ENCODE data around the gene MAN1B1. TPM values are rescaled to one million over a fixed set of nuclear protein-coding genes. Genes with fewer than 3 reads are reported as not detected.
"Not testable (repeated sequence)": the region's sequence is repeated elsewhere in the genome, so short reads cannot be mapped to it uniquely, and the experiment has no call there.

Gene MAN1B1
- total and polyA plus RNA-seq, 3 experiments from 2014 or later, result 31.9 to 39.3 (median 32.7) TPM

DNA sequence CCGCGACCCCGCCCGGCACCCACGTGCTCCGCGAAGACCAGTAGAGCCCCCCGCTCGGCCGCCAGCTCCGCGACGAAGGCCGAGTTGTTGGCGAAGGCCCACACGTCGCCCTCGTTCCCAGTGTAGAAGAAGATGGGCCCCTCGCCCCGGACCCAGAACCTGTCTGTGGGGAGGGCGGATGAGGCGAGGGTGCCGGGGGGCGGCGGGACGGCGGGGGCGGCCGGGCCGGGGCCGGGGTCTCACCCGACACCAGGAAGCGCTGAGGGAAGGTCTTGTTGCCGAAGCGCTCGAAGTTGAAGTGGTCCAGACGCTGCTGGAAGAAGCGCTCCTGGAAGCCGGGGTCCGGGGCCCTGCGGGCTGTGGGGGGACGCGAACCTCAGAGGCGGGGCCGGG lies 27.4 kb downstream of the MAN1B1 start:
- no peak for DNase-seq
- H3K27me3 Mint-ChIP-seq, result peaks cover 0 to 1% of the 10 kb centered on the region in 2 donors
- no peaks in the 10 kb centered on the region for H3K36me3 ChIP-seq (ENCODE audit: insufficient read depth, low read length)
- peak overlapping the region; percentile 24 to 64 (median 51) for H3K4me3 Mint-ChIP-seq
- peak overlapping the region; percentile 38 for H3K27ac ChIP-seq (ENCODE audit: low read depth, low read length)
- H3K27ac Mint-ChIP-seq, result peak overlapping the region in 1 of 8 donors; percentile 29
- H3K4me3 ChIP-seq (ENCODE audit: low read length), result peak overlapping the region; percentile 50
- H3K36me3 Mint-ChIP-seq, result peaks cover 0 to 23% (median 0%) of the 10 kb centered on the region in 3 donors
- ChIA-PET CTCF (interaction anchor here (1.5 to 1.8 kb wide), 4 partner anchors 18 to 122 kb away, joined by 4 to 12 read pairs (median 6); partner anchors contain the start of gene RNF224), POLR2A (interaction anchor here (0.7 to 1.8 kb wide), 5 partner anchors 15 to 127 kb away, joined by 3 to 10 read pairs (median 6); partner anchors contain the start of gene TUBB4B)
- no peaks in the 10 kb centered on the region for H3K27me3 ChIP-seq (ENCODE audit: insufficient read depth, low read length, poor library complexity, severe bottlenecking)
- H3K9me3 ChIP-seq (ENCODE audit: low read length), result no peaks in the 10 kb centered on the region
- no peaks in the 10 kb centered on the region for H3K9me3 Mint-ChIP-seq
- H3K4me1 Mint-ChIP-seq, result peaks cover 0 to 12% (median 3%) of the 10 kb centered on the region in 3 donors
- H3K4me1 ChIP-seq (ENCODE audit: insufficient read depth, low read length), result peaks cover 10% of the 10 kb centered on the region

DNA sequence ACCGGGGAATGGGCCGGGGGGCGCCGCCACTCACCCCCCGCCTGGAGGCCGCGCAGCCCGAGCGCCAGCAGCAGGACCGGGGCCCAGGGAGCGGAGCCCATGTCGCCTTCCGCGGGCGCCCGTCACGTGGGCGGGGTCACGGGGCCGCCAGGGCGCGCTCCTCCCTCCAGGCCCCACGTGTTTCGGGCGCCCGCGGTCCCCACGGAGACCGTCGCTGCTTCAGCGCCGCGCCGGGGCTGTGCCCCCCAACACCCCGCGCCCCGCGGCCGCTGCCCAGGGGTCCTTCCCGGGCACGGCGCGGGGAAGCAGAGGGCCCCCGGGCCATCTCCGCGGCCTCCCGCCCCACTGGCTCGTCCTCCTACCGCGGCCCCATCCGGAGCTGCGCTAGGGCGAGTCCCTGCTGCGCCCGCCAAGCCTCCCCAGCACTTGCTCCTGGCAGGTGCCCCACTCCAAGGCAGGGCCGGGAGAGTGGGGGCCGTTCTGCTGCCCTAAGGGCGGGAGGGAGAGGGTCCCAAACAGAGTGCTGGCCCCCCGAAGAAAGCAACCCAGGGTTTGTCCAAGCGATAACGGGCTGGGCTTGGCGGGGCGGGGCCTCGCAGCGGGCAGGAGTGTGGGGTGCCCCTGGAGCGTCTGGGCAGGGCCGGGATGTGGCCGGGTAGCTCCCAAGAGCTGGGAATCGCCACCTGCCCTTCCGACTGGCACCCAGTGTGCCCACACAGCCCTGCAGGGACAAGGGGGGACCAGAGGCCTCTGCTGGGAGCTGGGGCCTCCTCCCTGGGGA lies 28.0 kb downstream of the MAN1B1 start, which contains the start of gene DPP7:
Gene DPP7, minus strand, starts transcription at position 121 of the 781 bp plus-strand sequence. Its CDS starts 20 bp downstream, at position 101.
- peak; percentile 76 to 85 (median 79) for DNase-seq
- Mint-ChIP-seq H3K4me3 (peak within 1 kb of the TSS; percentile 24 to 87 (median 69)), H3K27ac (peak within 1 kb of the TSS in 3 of 8 donors; percentile 29 to 63 (median 51)), H3K9me3 (no peaks in the 10 kb centered on the region), H3K4me1 (peaks cover 0 to 12% (median 3%) of the 10 kb centered on the region in 3 donors), H3K36me3 (peaks cover 0 to 18% (median 0%) of the 10 kb centered on the region in 3 donors), H3K27me3 (peaks cover 0 to 1% of the 10 kb centered on the region in 2 donors)
- CTCF ChIA-PET, result interaction anchor here (0.6 to 1.8 kb wide), 6 partner anchors 19 to 122 kb away, joined by 3 to 6 read pairs (median 4); partner anchors contain the start of gene RNF224
- Histone ChIP-seq H3K27ac (ENCODE audit: low read depth, low read length) (peak within 1 kb of the TSS; percentile 38), H3K4me1 (ENCODE audit: insufficient read depth, low read length) (peaks cover 10% of the 10 kb centered on the region), H3K27me3 (ENCODE audit: insufficient read depth, low read length, poor library complexity, severe bottlenecking) (no peaks in the 10 kb centered on the region), H3K4me3 (ENCODE audit: low read length) (peak within 1 kb of the TSS; percentile 50), H3K9me3 (ENCODE audit: low read length) (no peaks in the 10 kb centered on the region), H3K36me3 (ENCODE audit: insufficient read depth, low read length) (no peaks in the 10 kb centered on the region)
- POLR2A ChIA-PET, result interaction anchor here (0.9 to 1.3 kb wide), 5 partner anchors 20 to 126 kb away, joined by 3 to 7 read pairs (median 4); partner anchors contain the start of genes MAN1B1 and TUBB4B

DNA sequence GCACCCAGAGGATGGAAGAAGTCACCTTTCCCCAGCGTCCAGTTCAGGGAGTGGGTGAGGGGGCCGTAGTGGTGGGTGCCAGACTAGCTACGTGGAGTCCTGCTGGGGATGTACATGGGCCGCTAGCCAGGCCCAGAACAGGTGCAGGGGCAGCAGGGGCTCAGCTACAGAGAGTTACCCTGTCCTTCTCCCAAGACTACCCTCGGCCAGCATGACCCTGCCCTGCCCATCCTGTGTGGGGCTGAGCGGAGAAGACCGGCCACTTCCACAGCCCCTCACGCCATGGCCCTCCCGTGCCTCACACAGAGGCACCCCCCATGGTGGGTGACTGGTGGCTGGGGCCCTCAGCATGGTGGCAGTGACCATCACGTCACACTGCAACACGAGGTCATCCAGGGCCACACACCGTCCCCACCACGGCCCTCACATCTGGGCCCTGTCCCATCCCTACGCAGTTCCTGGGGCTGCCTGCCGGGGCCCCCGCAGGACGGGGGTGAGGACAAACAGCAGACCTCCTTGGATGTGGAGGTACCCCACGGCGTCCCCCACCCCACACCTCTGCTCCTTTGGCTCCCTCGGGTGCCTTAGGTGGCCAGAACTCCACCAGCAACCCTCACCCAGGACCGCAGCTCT lies 28.7 kb downstream of the MAN1B1 start:
- no peak for DNase-seq
- no peak overlapping the region for H3K27ac Mint-ChIP-seq
- peaks cover 10% of the 10 kb centered on the region for H3K4me1 ChIP-seq (ENCODE audit: insufficient read depth, low read length)
- peak overlapping the region in 3 of 7 donors; percentile 20 to 66 (median 25) for H3K4me3 Mint-ChIP-seq
- peaks cover 0 to 1% of the 10 kb centered on the region in 2 donors for H3K27me3 Mint-ChIP-seq
- H3K4me3 ChIP-seq (ENCODE audit: low read length), result peak overlapping the region; percentile 50
- H3K9me3 ChIP-seq (ENCODE audit: low read length), result no peaks in the 10 kb centered on the region
- CTCF ChIA-PET, result interaction anchor here (0.8 to 1.6 kb wide), 5 partner anchors 20 to 121 kb away, joined by 3 to 6 read pairs (median 4); partner anchors contain the start of gene RNF224
- no peaks in the 10 kb centered on the region for H3K9me3 Mint-ChIP-seq
- POLR2A ChIA-PET, result interaction anchor here (0.9 to 1.3 kb wide), 4 partner anchors 20 to 125 kb away, joined by 3 to 7 read pairs (median 5); partner anchors contain the start of genes MAN1B1 and TUBB4B
- no peaks in the 10 kb centered on the region for H3K27me3 ChIP-seq (ENCODE audit: insufficient read depth, low read length, poor library complexity, severe bottlenecking)
- no peaks in the 10 kb centered on the region for H3K36me3 ChIP-seq (ENCODE audit: insufficient read depth, low read length)
- H3K36me3 Mint-ChIP-seq, result peaks cover 0 to 14% (median 0%) of the 10 kb centered on the region in 3 donors
- H3K4me1 Mint-ChIP-seq, result peaks cover 0 to 12% (median 3%) of the 10 kb centered on the region in 3 donors
- H3K27ac ChIP-seq (ENCODE audit: low read depth, low read length), result no peak overlapping the region

DNA sequence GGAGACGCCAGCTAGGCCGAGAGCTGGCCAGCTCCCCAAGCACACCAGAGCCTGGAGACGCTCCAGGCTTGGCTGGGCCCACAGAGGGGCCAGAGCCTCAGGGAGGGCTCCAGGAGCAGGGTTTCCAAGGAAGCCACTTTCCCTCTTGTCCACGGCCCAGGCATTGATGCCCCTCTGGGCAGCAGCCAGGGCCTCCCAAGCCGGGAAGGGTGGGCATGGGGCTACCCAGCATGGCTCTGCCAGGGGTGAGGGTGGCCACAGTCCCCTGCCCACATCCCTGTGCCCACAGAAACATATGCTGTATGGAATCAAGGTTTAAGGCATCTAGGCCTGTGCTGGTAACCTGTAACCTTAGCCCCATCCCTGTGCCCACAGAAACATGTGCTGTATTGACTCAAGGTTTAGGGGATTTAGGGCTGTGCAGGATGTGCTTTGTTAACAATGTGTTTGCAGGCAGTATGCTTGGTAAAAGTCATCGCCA lies 29.3 kb downstream of the MAN1B1 start:
- no peaks in the 10 kb centered on the region for H3K36me3 ChIP-seq (ENCODE audit: insufficient read depth, low read length)
- POLR2A ChIA-PET, result interaction anchor here (1.3 kb wide), 1 partner anchor 125 kb away, joined by 4 read pairs; the partner anchor contains the start of gene TUBB4B
- CTCF ChIA-PET, result interaction anchor here (1.4 to 1.6 kb wide), 2 partner anchors 99 to 120 kb away, joined by 3 to 4 read pairs; no protein-coding TSS in a partner anchor
- no peaks in the 10 kb centered on the region for H3K9me3 ChIP-seq (ENCODE audit: low read length)
- H3K4me3 ChIP-seq (ENCODE audit: low read length), result no peak overlapping the region
- Mint-ChIP-seq H3K4me1 (peaks cover 0 to 12% (median 3%) of the 10 kb centered on the region in 3 donors), H3K27me3 (peaks cover 0 to 1% of the 10 kb centered on the region in 2 donors), H3K27ac (peak overlapping the region in 1 of 8 donors; percentile 88), H3K36me3 (peaks cover 0 to 10% (median 0%) of the 10 kb centered on the region in 3 donors), H3K9me3 (no peaks in the 10 kb centered on the region), H3K4me3 (peak overlapping the region in 3 of 7 donors; percentile 25 to 77 (median 44))
- no peaks in the 10 kb centered on the region for H3K27me3 ChIP-seq (ENCODE audit: insufficient read depth, low read length, poor library complexity, severe bottlenecking)
- no peak for DNase-seq
- peaks cover 10% of the 10 kb centered on the region for H3K4me1 ChIP-seq (ENCODE audit: insufficient read depth, low read length)
- no peak overlapping the region for H3K27ac ChIP-seq (ENCODE audit: low read depth, low read length)

DNA sequence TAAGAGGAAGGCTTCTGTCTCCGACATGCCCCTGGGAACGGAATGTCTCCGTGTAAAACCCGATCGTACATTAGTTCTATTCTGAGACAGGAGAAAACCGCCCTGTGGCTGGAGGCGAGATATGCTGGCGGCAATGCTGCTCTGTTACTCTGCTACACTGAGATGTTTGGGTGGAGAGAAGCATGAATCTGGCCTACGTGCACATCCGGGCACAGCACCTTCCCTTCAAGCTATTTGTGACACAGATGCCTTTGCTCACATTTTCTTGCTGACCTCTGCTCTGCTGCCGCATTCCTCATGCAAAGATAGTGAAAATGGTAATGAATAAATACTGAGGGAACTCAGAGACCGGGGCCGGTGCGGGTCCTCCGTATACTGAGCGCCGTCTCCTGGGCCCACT lies 29.9 kb downstream of the MAN1B1 start:
- Histone ChIP-seq H3K36me3 (ENCODE audit: insufficient read depth, low read length) (no peaks in the 10 kb centered on the region), H3K4me1 (ENCODE audit: insufficient read depth, low read length) (peaks cover 10% of the 10 kb centered on the region), H3K4me3 (ENCODE audit: low read length) (no peak overlapping the region), H3K9me3 (ENCODE audit: low read length) (no peaks in the 10 kb centered on the region), H3K27ac (ENCODE audit: low read depth, low read length) (no peak overlapping the region), H3K27me3 (ENCODE audit: insufficient read depth, low read length, poor library complexity, severe bottlenecking) (no peaks in the 10 kb centered on the region)
- peak overlapping the region in 4 of 7 donors; percentile 19 to 77 (median 40) for H3K4me3 Mint-ChIP-seq
- H3K27me3 Mint-ChIP-seq, result peaks cover 0 to 1% of the 10 kb centered on the region in 2 donors
- CTCF ChIA-PET, result interaction anchor here (1.6 to 2.9 kb wide), 3 partner anchors 13 to 120 kb away, joined by 3 to 16 read pairs (median 7); partner anchors contain the start of gene RNF224
- DNase-seq, result no peak
- no peaks in the 10 kb centered on the region for H3K9me3 Mint-ChIP-seq
- H3K36me3 Mint-ChIP-seq, result peaks cover 0 to 7% (median 0%) of the 10 kb centered on the region in 3 donors
- POLR2A ChIA-PET, result no interaction called here
- H3K4me1 Mint-ChIP-seq, result peaks cover 0 to 12% (median 3%) of the 10 kb centered on the region in 3 donors
- H3K27ac Mint-ChIP-seq, result peak overlapping the region in 2 of 8 donors; percentile 86 to 88

DNA sequence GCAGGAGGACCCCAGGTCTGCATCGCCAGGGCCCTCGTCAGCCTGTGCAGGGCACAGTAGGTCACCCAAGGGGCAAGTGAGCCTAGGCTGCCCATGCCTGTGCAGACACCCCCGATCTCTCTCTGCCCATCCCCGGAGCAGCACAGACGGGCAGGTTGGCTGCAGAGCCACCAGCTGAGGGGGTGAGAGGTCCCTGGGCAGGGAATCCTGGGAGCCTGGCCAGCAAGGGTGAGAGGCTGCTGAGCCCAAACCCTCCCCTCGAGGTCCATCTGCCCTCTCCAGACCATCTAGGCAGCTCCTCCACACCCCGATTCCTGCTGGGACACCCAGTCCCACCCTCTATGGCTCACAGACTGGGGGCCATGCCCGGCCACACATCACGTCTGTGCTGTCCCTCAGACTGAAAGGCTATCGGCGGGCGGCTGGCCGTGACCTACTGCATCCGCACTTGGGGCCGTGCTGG lies 30.5 kb downstream of the MAN1B1 start:
- no peak for DNase-seq
- Mint-ChIP-seq H3K27ac (peak overlapping the region in 1 of 8 donors; percentile 88), H3K36me3 (peaks cover 0 to 4% (median 0%) of the 10 kb centered on the region in 3 donors), H3K9me3 (no peaks in the 10 kb centered on the region), H3K4me3 (peak overlapping the region in 1 of 7 donors; percentile 56), H3K4me1 (peaks cover 0 to 12% (median 3%) of the 10 kb centered on the region in 3 donors), H3K27me3 (peaks cover 0 to 1% of the 10 kb centered on the region in 2 donors)
- Histone ChIP-seq H3K27ac (ENCODE audit: low read depth, low read length) (no peak overlapping the region), H3K9me3 (ENCODE audit: low read length) (no peaks in the 10 kb centered on the region), H3K4me3 (ENCODE audit: low read length) (no peak overlapping the region), H3K4me1 (ENCODE audit: insufficient read depth, low read length) (peaks cover 10% of the 10 kb centered on the region), H3K36me3 (ENCODE audit: insufficient read depth, low read length) (no peaks in the 10 kb centered on the region), H3K27me3 (ENCODE audit: insufficient read depth, low read length, poor library complexity, severe bottlenecking) (no peaks in the 10 kb centered on the region)
- ChIA-PET POLR2A (no interaction called here), CTCF (interaction anchor here (1.6 to 2.9 kb wide), 4 partner anchors 12 to 119 kb away, joined by 3 to 16 read pairs (median 6); partner anchors contain the start of gene RNF224)

DNA sequence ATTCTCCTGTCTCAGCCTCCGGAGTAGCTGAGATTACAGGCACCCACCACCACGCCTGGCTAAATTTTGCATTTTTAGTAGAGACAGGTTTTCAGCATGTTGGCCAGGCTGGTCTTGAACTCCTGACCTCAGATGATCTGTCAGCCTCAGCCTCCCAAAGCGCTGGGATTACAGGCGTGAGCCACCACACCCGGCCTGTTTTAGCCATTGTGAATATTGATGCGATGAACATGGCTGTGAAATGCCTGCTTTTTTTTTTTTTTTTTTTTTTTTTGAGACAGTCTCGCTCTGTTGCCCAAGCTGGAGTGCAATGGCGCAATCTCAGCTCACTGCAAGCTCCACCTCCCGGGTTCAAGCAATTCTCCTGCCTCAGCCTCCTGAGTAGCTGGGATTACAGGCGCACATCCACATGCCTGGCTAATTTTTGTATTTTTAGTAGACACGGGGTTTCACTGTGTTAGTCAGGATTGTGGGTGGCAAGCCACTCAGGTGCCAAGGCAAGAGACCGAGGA lies 31.4 kb downstream of the MAN1B1 start:
- H3K27ac Mint-ChIP-seq; H3K27me3 Mint-ChIP-seq; POLR2A ChIA-PET; H3K27me3 ChIP-seq (ENCODE audit: insufficient read depth, low read length, poor library complexity, severe bottlenecking); H3K9me3 ChIP-seq (ENCODE audit: low read length); H3K4me1 ChIP-seq (ENCODE audit: insufficient read depth, low read length); H3K9me3 Mint-ChIP-seq; H3K36me3 Mint-ChIP-seq; H3K4me3 ChIP-seq (ENCODE audit: low read length); H3K36me3 ChIP-seq (ENCODE audit: insufficient read depth, low read length); H3K27ac ChIP-seq (ENCODE audit: low read depth, low read length); H3K4me1 Mint-ChIP-seq; DNase-seq: not testable (repeated sequence)
- peak overlapping the region in 1 of 7 donors; percentile 56 for H3K4me3 Mint-ChIP-seq
- CTCF ChIA-PET, result interaction anchor here (0.6 to 2.9 kb wide), 6 partner anchors 12 to 350 kb away, joined by 3 to 16 read pairs (median 4); partner anchors contain the start of gene RNF224

Data from CD8-positive, alpha-beta memory T cell (primary cell).